ENCODE measurements around the gene STAT3. TPM values are rescaled to one million over a fixed set of nuclear protein-coding genes. Genes with fewer than 3 reads are reported as not detected.

Gene STAT3
- total and polyA plus RNA-seq, 9 of the 15 experiments (the other 6 are each of a cell fraction or from before 2014, with no cell fraction given) = 90.0 to 179 (median 114) TPM

GRCh38 chr17:42315402-42316156, 72.7 kb downstream of the STAT3 start (continued):
- no peak for TF ChIP-seq TSHZ1 (CRISPR knock-in tag; IDR thresholded peaks at IDR 0.05)
- TF ChIP-seq NR2C1 (IDR thresholded peaks at IDR 0.05) = peak; percentile 94
- TF ChIP-seq NR2C1 (tag; IDR thresholded peaks at IDR 0.05) = peak; percentile 96
- TF ChIP-seq TEAD1 (CRISPR knock-in tag; IDR thresholded peaks at IDR 0.05) = no peak
- TF ChIP-seq E2F8 (IDR thresholded peaks at IDR 0.05; ENCODE audit: low read depth, partially characterized antibody) = no peak
- TF ChIP-seq CBFA2T2 (conservative IDR thresholded peaks at IDR 0.05) = 0 out of 2 replicates have a peak, but pooled peaks have one; percentile 6
- peak; percentile 21; the same call in 1 of the 2 replicates for TF ChIP-seq NCOA1 (IDR thresholded peaks at IDR 0.05; ENCODE audit: low read depth)
- TF ChIP-seq ZNF41 (CRISPR knock-in tag; conservative IDR thresholded peaks at IDR 0.05) = 0 out of 2 replicates have a peak, but pooled peaks have one; percentile 19
- TF ChIP-seq MEIS2 (IDR thresholded peaks at IDR 0.05; ENCODE audit: partially characterized antibody) = peak; percentile 38
- TF ChIP-seq FOXM1 (IDR thresholded peaks at IDR 0.05; ENCODE audit: low read depth) = no peak
- TF ChIP-seq FOXM1 (CRISPR knock-in tag; IDR thresholded peaks at IDR 0.05; ENCODE audit: low read depth) = no peak
- 0 out of 2 replicates have a peak, but pooled peaks have one; percentile 46 for TF ChIP-seq PREB (CRISPR knock-in tag; IDR thresholded peaks at IDR 0.05)
- TF ChIP-seq RAD21 (CRISPR knock-in tag; conservative IDR thresholded peaks at IDR 0.05 in 1 of 2, IDR thresholded peaks at IDR 0.05 in 1 of 2) = peak in 1 of 2 experiments; percentile 13; a peak in 1 of 4 replicates
- no peak for TF ChIP-seq PURB (CRISPR knock-in tag; IDR thresholded peaks at IDR 0.05; ENCODE audit: low read depth)
- TF ChIP-seq WHSC1 (IDR thresholded peaks at IDR 0.05; ENCODE audit: low read length) = no peak
- TF ChIP-seq CHD4 (IDR thresholded peaks at IDR 0.05; ENCODE audit: insufficient read depth, insufficient replicate concordance, low read depth, low read length, poor library complexity, severe bottlenecking) = no peak
- 0 out of 2 replicates have a peak, but pooled peaks have one; percentile 24 for TF ChIP-seq PML (IDR thresholded peaks at IDR 0.05; ENCODE audit: low read length)
- TF ChIP-seq KAT8 (IDR thresholded peaks at IDR 0.05; ENCODE audit: low read depth) = no peak
- TF ChIP-seq ZNF583 (CRISPR knock-in tag; IDR thresholded peaks at IDR 0.05) = peak; percentile 91
- TF ChIP-seq SMARCB1 (IDR thresholded peaks at IDR 0.05; ENCODE audit: insufficient read length, low read depth) = no peak
- no peak; the same call in 1 of the 2 replicates for TF ChIP-seq ZNF766 (CRISPR knock-in tag; conservative IDR thresholded peaks at IDR 0.05)
- peak; percentile 90 for TF ChIP-seq EP300 (IDR thresholded peaks at IDR 0.05; ENCODE audit: low read length)
